Activated CD4-positive, alpha-beta T cell treated with anti-CD3 and anti-CD28 coated beads for 36 hours (primary cell): ENCODE data around the gene APOBR. TPM values are rescaled to one million over a fixed set of nuclear protein-coding genes. Genes with fewer than 3 reads are reported as not detected.
A peak's percentile ranks its signal among the peaks of the same experiment; 100 is the strongest.
"Not testable (repeated sequence)": the region's sequence is repeated elsewhere in the genome, so short reads cannot be mapped to it uniquely, and the experiment has no call there.

ENCODE experiments used
- ATAC-seq: fragments of 200-7000 bp; cut with Tn5 transposase; one replicate; pipeline ENCODE4 v1.10.0; 2021; ENCODE audit warnings: mild to moderate bottlenecking, moderate library complexity
- CTCF ChIA-PET: fragments of 350-600 bp; sonication (Branson Sonifier 250); formaldehyde crosslinking; loops from one replicate; lab custom pipeline; 2021; ENCODE audit warnings: antibody characterized with exemption; lab: Charles Lee
- POLR2A ChIA-PET: fragments of 350-600 bp; sonication (Branson Sonifier 250); formaldehyde crosslinking; loops from one replicate; lab custom pipeline; 2021; ENCODE audit warnings: antibody characterized with exemption, inconsistent platforms; lab: Charles Lee
- DNase-seq: peaks from one replicate; pipeline ENCODE4 v3.0.0-alpha.2; 2020
- H3K27ac Mint-ChIP-seq: one replicate; pipeline ENCODE4 v1.8.0; 2021; ENCODE audit warnings: mixed read lengths
- H3K27me3 Mint-ChIP-seq: one replicate; pipeline ENCODE4 v1.8.0; 2021; ENCODE audit warnings: mixed read lengths
- H3K36me3 Mint-ChIP-seq: one replicate; pipeline ENCODE4 v1.8.0; 2021; ENCODE audit warnings: low read depth, mixed read lengths
- H3K4me1 Mint-ChIP-seq: one replicate; pipeline ENCODE4 v1.8.0; 2021; ENCODE audit warnings: mixed read lengths
- H3K4me3 Mint-ChIP-seq: one replicate; pipeline ENCODE4 v1.8.0; 2021; ENCODE audit warnings: mild to moderate bottlenecking, moderate library complexity, mixed read lengths
- H3K9me3 Mint-ChIP-seq: one replicate; pipeline ENCODE4 v1.8.0; 2021; ENCODE audit warnings: low read depth, mixed read lengths
- intact Hi-C, 2 experiments: fragments of 100-400 bp; cut with DNase I in 1 of 2; cut with micrococcal nuclease in 1 of 2; formaldehyde crosslinking; loops; one replicate each; pipeline versions ENCODE4 v1.14.2 to v1.15.1; 2022 to 2024; cut with DNase I, micrococcal nuclease
- total RNA-seq, 2 experiments: library from RNA; stranded (reverse); gene quantifications; one replicate each; pipeline ENCODE4 v1.2.3, GENCODE V29; 2021

APOBR gene
- total RNA-seq, 2 experiments from 2014 or later: 1.8 to 2.4 TPM

DNA sequence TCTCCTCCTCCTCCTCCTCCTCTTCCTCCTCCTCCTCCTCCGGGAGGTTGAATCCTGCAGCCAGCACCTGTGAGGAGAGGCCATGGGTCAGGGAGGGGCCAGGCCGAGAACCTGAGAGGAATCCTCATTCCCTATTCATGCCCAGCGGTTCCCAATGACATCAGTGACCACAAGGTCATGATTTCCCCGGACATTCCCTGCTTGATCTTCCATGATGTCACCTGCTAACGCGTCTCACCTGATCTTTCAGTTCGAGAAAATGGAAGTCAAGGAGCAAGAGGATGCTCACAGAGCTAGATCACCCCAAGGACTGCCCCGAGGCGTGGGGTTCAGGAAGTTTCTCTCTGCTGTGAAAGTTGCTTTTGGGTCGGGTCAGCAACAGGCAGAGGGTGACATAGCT, 5.4 kb downstream of the APOBR start:
- Mint-ChIP-seq H3K36me3 (no peaks in the 10 kb centered on the region), H3K4me3 (no peak overlapping the region), H3K9me3 (no peaks in the 10 kb centered on the region), H3K27me3 (no peaks in the 10 kb centered on the region), H3K4me1 (peaks cover 25% of the 10 kb centered on the region), H3K27ac (no peak overlapping the region)
- CTCF ChIA-PET: no interaction called here
- POLR2A ChIA-PET: no interaction called here
- intact Hi-C loops: no loop called here
- no peak for DNase-seq
- no peak for ATAC-seq

DNA sequence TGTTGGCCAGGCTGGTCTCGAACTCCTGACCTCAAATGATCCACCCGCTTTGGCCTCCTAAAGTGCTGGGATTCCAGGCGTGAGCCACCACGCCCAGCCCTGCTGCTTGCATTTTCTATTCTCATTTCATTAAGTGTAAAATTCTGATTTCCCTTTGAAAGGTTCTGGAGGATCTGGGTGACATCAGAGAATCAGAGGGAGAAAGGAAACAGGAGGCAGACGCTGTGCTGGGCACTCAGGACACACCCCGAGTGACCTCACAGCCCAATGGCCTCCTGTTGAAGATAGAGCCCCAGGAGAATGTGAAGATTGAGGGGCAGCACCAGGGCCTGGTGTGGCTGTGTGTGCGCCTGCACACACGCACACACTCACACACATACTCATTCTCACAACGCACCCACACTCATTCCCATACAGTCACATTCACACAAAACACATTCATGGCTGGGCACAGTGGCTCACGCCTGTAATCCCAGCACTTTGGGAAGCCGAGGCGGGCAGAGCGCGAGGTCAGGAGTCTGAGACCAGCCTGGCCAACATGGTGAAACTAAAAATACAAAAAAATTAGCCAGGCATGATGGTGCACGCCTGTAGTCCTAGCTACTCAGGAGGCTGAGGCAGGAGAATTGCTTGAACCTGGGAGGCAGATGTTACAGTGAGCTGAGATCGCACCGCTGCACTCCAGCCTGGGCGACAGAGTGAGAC, 6.2 kb downstream of the APOBR start:
- H3K4me3 Mint-ChIP-seq, H3K27ac Mint-ChIP-seq, DNase-seq, H3K9me3 Mint-ChIP-seq, H3K27me3 Mint-ChIP-seq, ATAC-seq, CTCF ChIA-PET, intact Hi-C loops, H3K36me3 Mint-ChIP-seq, POLR2A ChIA-PET: not testable (repeated sequence)
- peaks cover 17% of the 10 kb centered on the region for H3K4me1 Mint-ChIP-seq

DNA sequence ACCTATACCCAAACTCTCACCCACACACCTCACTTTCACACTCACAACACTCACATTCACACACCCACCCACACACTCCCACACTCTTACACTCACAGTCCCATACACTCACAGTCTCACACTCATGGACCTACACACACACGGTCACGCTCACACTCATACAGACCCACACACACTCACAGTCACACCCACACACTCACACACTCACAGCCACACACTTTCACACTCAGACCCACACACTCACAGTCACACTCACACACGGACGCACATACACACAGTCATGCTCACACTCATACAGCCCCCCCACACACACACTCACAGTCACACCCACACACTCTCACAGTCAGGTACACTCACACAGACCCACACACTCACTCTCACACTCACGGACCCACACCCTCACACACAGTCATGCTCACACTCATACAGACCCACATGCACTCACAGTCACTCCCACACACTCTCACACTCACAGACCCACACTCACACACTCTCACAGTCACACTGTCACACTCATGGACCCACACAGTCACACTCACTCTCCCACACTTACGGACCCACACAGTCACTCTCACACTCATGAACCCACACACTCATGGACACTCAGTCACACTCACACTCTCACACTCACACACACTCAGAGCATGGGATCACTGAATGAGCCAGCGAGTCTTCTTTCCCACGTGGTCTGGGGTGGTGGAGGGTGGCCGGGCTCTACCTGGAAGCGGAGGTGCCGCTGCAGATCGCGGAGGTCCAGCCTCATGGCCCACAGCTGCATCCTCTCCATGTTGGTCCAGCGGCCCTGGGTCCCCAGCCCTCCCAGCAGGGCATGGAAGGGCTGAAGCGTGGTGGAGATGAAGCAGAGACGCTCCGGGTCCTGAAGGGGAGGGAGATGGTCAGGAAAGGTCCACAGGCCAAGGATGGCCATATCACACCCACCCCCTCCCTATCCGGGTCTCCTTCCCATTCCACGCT, 7.1 kb downstream of the APOBR start:
- ChIA-PET CTCF (no interaction called here), POLR2A (no interaction called here)
- no peaks in the 10 kb centered on the region for H3K36me3 Mint-ChIP-seq
- no peak overlapping the region for H3K27ac Mint-ChIP-seq
- peaks cover 9% of the 10 kb centered on the region for H3K4me1 Mint-ChIP-seq
- no peaks in the 10 kb centered on the region for H3K9me3 Mint-ChIP-seq
- intact Hi-C loops: no loop called here
- no peaks in the 10 kb centered on the region for H3K27me3 Mint-ChIP-seq
- H3K4me3 Mint-ChIP-seq: no peak overlapping the region
- ATAC-seq (peak; percentile 11), DNase-seq (no peak)

DNA sequence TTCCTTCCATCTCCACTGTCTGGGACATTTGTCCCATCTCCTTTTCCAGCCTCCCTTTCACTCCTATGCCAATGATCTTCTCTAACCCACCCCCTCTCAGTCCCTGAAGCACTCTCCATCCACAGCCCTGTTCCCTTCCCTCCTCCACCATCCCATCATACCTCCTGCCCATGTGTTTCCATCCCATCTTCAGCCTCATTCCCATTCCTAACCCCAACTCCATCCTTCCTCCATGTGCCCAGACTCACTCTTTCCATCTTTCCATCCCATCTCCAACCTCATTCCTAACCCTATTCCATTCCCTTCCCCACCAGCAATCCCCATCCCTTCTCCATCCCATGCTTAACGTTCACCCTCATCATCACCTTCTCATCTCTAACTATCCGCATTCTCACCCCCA, 7.8 kb downstream of the APOBR start:
- DNase-seq (no peak), ATAC-seq (no peak)
- intact Hi-C loops: no loop called here
- Mint-ChIP-seq H3K4me3 (no peak overlapping the region), H3K9me3 (no peaks in the 10 kb centered on the region), H3K27ac (no peak overlapping the region), H3K4me1 (peaks cover 15% of the 10 kb centered on the region), H3K27me3 (no peaks in the 10 kb centered on the region), H3K36me3 (no peaks in the 10 kb centered on the region)
- ChIA-PET CTCF (no interaction called here), POLR2A (no interaction called here)

DNA sequence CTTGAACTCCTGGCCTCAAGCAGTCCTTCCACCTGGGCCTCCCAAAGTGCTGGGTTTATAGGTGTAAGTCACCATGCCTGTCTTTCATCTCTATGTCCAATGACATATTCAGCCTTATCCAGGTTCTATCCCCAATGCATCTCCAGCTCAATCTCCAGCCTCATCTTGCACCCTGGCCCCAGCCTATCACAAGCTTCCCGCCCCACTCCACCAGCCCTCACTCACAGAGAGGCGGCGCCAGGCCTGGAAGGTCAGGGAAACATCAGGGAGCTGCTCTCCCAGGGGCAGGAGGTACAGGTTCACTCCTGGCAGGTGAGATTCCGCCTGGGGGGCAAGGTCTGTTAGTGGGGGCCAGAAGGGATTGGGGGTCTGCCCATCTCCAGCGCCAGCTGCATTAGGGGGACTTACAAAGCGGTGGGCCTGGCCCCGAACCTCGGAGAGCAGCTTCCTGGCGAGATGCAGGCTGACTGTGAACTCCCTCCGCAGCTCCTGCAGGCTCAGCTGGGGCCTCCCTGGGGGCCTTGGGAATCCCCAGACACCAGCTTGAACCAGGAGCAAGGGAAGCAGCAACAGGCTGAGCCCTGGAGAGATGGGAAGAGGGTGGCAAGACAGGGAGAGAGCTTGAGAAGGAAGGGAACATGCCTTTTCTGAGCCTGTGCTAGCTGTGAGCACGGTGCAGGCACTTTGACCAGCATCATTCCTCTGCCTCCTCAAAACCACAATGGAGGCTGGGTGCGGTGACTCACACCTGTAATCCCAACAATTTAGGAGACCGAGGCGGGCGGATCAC, 9.2 kb downstream of the APOBR start:
- Mint-ChIP-seq H3K4me3 (no peak overlapping the region), H3K27me3 (no peaks in the 10 kb centered on the region), H3K9me3 (no peaks in the 10 kb centered on the region), H3K4me1 (peaks cover 26% of the 10 kb centered on the region), H3K27ac (no peak overlapping the region), H3K36me3 (no peaks in the 10 kb centered on the region)
- POLR2A ChIA-PET: interaction anchor here (0.7 kb wide), 1 partner anchor 9 kb away, joined by 4 read pairs; the partner anchor contains the start of gene APOBR
- intact Hi-C loops: no loop called here
- no peak for DNase-seq
- CTCF ChIA-PET: interaction anchor here (0.6 to 0.7 kb wide), 3 partner anchors 11 to 410 kb away, joined by 3 to 4 read pairs (median 3); no protein-coding TSS in a partner anchor
- no peak for ATAC-seq

DNA sequence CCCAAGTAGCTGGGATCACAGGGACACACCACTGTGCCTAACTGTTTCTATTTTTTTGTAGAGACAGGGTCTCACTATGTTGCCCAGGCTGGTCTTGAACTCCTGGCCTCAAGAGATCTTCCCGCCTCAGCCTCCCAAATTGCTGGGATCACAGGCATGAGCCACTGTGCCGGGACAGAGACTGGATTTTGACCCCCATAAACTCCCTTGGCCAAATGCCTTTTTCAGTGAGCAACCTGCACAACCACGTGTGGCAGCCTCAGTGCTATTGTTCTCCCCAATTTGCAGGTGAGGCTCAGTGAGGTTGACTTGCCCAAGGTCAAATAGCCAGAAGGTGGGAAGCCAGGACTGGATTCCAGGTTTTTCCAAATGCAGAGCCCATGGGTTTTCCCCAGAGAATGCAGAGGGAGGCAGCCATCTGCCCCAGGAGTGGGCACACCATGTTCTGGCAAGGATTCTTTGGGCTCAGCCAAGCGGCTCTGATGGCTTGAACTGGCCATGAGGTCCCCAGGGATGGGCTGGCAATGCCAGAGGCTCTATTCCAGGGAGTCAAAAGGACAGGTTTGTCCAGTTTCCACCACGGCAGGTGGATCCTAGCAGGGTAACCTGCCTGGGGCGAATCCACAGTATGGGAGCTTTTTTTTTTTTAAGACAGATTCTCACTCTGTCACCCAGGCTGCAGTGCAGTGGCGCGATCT, 10.4 kb downstream of the APOBR start:
- Mint-ChIP-seq H3K27me3 (no peaks in the 10 kb centered on the region), H3K9me3 (no peaks in the 10 kb centered on the region), H3K4me3 (no peak overlapping the region), H3K4me1 (peaks cover 24% of the 10 kb centered on the region), H3K36me3 (no peaks in the 10 kb centered on the region), H3K27ac (no peak overlapping the region)
- DNase-seq (no peak), ATAC-seq (no peak)
- ChIA-PET POLR2A (no interaction called here), CTCF (no interaction called here)
- intact Hi-C loops: no loop called here

DNA sequence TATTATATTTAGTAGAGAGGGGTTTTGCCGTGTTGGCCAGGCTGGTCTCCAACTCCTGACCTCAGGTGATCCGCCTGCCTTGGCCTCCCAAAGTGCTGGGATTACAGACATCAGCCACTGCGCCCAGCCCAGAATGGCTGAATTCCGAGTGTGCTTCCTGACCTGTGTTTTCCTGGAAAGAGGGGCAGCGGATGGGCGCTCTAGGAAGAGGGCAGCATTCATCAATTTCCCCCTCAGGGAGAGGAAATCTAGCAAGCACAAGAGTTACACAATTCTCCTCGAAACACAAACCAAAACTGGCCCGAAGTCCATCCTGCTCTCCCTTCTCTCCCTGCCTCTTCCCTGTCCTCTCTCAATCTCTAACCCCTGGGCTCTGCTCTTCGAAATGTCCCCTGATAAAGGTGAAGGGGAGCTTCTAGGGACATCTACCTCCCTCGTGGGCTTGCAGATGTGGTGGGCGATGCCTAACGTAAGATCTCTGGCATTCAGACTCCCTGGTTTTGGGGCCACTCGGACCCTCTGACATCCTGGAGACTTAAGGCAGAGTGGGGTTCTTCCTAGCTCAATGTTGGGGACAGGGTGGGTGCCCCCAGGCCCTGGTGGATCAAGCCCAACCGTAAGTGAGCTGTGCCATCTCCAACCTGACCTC, 11.2 kb downstream of the APOBR start:
- CTCF ChIA-PET: interaction anchor here (1.0 kb wide), 1 partner anchor 9 kb away, joined by 4 read pairs; no protein-coding TSS in a partner anchor
- Mint-ChIP-seq H3K9me3 (no peaks in the 10 kb centered on the region), H3K27ac (no peak overlapping the region), H3K36me3 (no peaks in the 10 kb centered on the region), H3K4me3 (no peak overlapping the region), H3K27me3 (no peaks in the 10 kb centered on the region), H3K4me1 (peaks cover 19% of the 10 kb centered on the region)
- intact Hi-C loops: no loop called here
- POLR2A ChIA-PET: no interaction called here
- ATAC-seq (no peak), DNase-seq (no peak)

DNA sequence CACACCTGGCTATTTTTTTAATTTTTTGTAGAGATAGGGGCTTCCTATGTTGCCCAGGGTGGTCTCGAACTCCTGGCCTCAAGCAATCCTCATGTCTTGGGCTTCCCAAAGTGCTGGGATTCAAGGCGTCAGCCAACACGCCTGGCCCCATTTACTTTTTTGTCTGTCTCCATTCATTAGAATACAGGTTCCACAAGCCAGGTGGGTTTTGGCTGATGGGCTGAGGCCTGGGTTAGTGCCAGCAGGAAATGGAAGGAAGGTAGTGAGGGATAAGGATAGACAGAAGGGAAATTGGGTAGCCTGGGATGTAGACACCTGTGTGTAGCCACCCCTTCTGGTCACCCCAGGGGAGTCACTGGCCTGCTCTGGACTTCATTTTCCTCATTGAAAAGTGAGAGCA, 16.6 kb downstream of the APOBR start:
- Mint-ChIP-seq H3K27me3 (no peaks in the 10 kb centered on the region), H3K27ac (no peak overlapping the region), H3K9me3 (no peaks in the 10 kb centered on the region), H3K36me3 (no peaks in the 10 kb centered on the region), H3K4me3 (no peak overlapping the region), H3K4me1 (peaks cover 17% of the 10 kb centered on the region)
- DNase-seq: no peak
- ChIA-PET POLR2A (no interaction called here), CTCF (interaction anchor here (0.6 kb wide), 1 partner anchor 500 kb away, joined by 3 read pairs; no protein-coding TSS in a partner anchor)
- no peak for ATAC-seq
- intact Hi-C loops: no loop called here

DNA sequence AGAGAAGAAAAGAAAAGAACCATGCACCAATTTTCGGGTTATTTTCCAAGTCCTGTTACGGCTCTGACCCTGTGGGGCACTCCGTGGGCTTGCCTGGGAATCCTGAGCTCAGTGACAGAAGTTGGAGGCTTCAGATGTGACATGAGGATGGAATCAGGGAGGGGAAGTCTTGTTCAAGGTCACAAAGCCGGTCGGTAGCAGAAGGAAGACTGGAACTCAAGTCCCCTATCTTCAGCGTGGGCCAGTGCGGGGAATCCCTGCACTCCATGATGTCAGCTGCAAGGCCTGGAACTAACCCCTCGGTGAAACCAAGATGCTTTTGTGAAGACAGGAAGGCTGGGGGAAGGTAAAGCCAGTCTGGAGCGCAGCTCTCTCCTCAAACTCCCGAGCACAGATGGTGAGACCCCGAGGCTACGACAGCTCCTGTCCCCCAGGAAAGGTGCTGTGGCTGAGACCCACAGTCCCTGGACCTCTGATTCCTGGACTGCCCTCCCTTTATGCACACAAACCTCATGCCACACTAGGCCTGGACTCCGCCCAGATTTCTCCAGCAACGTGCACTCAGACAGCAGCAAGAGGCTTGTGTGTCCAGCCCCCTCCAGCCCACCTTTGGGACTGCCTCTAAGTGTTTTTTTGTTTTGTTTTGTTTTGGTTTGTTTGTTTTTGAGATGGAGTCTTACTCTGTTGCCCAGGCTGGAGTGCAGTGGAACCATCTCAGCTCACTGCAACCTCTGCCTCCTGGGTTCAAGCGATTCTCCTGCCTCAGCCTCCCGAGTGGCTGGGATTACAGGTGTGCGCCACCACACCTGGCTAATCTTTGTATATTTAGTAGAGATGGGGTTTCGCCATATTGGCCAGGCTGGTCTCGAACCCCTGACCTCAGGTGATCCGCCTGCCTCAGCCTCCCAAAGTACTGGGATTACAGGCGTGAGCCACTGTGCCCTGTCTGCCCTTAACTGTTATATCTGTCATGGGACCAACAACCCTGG, 17.7 kb downstream of the APOBR start:
- DNase-seq: no peak
- no peak overlapping the region for H3K4me3 Mint-ChIP-seq
- intact Hi-C loops: no loop called here
- H3K4me1 Mint-ChIP-seq: peaks cover 13% of the 10 kb centered on the region
- no peaks in the 10 kb centered on the region for H3K9me3 Mint-ChIP-seq
- H3K27me3 Mint-ChIP-seq: no peaks in the 10 kb centered on the region
- no peaks in the 10 kb centered on the region for H3K36me3 Mint-ChIP-seq
- no peak overlapping the region for H3K27ac Mint-ChIP-seq
- ChIA-PET CTCF (interaction anchor here (0.6 kb wide), 1 partner anchor 498 kb away, joined by 3 read pairs; no protein-coding TSS in a partner anchor), POLR2A (no interaction called here)
- ATAC-seq: no peak
